Measurements from ENCODE around the gene CHST9.
"Not testable (repeated sequence)": the region's sequence is repeated elsewhere in the genome, so short reads cannot be mapped to it uniquely, and the experiment has no call there.

Gene CHST9

DNA sequence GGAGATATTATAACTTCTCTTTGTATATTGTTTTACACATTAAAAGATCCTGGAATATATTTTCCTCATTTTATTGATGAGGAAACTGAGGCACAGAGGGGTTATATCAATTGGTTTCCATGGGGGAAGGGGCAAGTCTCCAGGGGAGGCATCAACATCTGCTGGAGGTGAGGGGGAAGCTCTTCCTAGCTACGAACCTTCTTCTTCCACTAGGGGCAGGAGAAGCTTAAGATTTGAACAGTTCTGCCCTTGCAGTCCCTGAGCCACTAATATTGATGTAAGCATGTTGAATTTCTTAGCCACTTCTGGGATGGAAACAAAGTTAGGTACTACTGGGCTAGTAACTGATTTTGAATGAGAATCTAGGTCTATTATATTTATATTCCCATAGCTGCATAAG lies 179.5 kb downstream of the CHST9 start:
- DNase-seq (ENCODE audit: low read depth in 2 of 2), result no peak

DNA sequence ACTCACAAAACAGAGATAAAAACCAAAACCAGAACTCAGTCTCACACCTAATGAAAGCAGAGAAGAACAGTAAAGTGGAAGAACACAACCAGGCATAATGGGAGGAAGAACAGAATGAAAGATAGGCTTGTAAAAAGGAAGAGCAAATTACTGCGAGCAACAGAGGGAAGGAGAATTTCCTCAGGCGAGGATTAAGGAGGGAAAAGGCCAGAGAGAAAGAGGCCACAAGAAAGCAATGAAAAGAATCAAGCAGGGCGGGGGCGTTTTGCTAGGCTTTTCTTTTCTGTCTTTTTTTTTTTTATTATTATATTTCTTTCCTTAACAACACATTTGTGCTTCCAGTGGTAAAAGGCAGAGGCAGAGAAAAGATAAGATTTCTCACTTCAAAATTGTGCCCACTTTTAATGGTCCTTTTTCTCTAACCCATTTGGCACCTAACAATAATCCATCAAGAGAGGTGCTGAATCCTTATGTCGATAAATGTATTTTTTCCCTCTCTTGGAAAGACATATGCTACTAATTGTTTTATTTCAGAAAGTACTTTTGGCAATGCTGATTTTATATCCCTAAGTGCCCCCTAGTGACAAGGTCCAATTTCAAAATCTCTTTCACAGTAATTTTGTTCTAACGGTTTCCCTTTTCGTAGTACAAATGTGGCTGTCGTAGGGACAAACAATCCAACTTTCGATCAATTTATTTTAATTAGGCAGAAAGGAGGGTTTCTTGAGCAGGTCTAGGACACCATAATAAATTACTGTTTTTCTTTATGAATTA lies 180.9 kb downstream of the CHST9 start:
- no peak for DNase-seq (ENCODE audit: low read depth in 2 of 2)

DNA sequence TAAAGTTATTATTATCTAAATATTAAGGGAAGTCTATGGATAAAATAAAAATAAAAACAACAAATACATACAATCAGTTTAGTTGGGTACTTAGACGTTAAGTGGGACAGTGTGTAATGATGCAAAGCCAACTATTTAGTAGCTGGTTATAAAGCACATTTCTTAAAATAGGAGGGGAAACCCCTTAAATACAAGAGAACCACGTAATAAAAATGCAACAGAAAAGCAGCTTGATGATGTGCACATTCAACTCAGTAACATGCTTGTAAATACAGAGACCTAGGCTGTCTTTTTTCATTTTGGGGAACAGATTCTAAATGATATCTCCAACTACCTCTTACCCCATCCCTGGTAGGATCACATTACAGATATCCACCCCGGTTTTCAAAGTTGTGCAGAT lies 185.3 kb downstream of the CHST9 start:
- DNase-seq (ENCODE audit: low read depth in 2 of 2), result no peak

DNA sequence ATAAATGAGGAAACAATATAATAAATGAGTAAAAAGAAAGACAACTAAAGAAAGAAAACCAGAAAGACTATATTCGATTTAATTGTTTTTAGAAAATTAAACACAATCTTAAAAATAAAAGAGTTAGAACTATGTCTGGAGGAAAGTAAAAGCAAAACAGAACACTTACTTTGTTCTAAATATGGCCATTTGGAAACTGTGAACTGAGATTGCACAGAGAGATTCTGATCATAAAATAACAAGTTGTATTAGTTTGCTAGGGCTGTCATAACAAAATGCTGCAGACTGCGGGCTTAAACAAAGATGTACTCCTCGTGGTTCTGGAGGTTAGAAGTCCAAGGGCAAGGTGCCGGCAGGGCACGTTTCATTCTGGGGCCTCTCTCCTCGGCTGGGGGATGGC lies 191.5 kb downstream of the CHST9 start:
- no peak for DNase-seq (ENCODE audit: low read depth in 2 of 2)

DNA sequence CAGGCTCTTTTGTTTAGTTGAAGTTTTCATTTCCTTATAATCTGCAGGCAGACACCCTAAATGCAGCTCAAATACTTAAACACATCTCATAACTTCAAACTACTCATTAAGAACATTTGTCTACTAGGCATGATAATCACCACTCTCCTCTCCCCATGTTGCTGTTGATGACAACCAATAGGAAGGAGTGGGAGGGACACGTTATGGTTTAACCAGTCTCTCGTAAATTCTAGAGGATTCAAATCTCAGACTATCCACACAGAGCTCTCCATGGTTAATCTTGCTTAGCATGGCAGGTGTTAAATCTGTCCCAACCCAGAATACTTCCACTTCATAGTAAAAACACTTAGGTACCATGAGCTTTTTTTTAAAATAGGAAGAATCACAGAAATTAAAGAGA lies 192.2 kb downstream of the CHST9 start:
- no peak for DNase-seq (ENCODE audit: low read depth in 2 of 2)

DNA sequence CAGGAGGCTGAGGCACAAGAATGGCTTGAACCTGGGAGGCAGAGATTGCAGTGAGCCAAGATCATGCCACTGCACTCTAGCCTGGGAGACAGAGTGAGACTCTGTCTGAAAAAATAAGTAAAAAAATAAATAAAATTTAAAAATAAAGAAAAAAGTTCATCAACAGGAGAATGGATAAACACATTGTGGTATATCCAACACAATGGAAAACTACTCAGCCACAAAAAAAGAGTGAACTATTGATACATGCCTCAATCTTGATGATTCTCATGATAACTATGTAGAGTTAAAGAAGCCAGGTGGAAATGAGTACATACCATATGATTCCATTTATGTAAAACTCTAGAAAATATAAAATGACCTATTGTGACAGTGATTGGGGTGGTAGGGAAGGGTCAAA lies 195.3 kb downstream of the CHST9 start:
- DNase-seq (ENCODE audit: low read depth in 2 of 2), result no peak

DNA sequence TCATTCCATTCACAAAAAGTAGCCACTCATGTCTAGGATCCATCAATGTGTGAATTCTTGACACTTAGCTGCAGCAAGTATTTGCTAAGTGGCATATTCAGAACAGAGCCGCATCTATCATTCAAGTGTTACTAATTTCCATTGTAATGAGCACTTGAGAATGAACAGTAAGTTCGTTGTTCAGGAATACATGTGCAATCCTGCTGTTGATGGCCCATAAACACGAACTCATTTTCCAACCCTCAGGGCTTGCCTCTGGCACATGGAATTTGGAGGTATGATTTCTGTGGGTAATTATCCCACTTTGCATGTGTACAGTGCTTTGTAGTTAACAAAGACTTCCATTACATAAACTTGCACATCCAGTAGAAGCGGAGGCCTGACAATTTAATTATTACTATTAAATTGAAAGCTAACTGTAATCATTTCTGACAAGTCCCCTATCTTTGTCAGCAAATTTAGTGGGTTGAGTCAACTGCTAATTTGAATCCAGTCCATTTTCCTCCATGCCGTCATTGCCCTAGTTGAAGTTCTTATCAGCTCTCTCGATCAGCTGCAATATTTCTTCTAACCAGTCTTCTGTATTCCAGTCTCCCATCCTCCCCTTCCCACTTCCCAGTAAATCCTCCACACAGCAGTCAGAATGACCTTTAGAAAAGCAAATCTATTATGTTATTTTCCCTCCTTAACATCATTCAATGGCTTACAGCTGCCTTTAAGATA lies 203.6 kb downstream of the CHST9 start:
- no peak for DNase-seq (ENCODE audit: low read depth in 2 of 2)

DNA sequence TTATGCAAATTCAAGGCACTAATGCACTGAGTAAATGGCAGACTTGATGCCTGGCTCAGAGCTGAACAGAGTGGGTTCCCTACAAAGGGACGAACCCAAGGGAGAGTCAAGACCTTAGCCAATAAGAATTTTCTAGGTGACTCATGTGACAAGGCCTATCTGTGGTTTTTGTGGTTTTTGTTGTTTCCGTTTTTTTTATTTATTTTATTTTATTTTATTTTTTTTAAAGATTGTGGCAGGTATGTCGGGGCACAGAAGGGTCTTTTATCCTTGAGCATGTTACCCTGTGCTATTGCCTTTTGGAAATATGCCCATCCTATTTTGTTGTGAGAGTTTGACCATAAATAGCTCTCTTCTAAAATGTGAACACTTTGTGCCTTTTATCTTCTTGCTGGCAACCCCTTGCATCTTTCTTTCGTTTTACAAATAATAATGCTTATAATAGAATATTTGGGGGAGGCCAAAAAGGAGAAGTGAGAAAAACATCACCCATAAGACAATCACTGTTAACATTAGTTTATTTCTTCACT lies 206.2 kb downstream of the CHST9 start:
- no peak for DNase-seq (ENCODE audit: low read depth in 2 of 2)

DNA sequence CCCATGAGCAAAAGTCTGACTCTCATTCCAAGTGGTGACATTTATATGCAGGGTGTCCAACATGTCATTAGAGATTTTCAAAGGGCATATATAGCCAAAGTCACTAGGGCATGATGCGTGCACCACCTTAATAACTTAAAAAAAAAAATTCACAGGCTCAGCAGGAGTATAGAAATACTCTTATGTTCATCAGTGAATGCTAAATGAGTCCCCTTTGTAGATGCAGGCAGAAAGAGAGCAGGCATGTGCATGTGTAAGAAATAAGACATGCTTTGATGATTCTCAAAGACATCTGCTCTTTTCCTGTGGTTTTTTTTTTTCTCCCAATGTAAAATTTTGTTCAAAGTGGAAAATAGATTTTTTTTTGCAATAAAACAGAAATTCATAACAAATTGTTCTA lies 207.3 kb downstream of the CHST9 start:
- no peak for DNase-seq (ENCODE audit: low read depth in 2 of 2)

DNA sequence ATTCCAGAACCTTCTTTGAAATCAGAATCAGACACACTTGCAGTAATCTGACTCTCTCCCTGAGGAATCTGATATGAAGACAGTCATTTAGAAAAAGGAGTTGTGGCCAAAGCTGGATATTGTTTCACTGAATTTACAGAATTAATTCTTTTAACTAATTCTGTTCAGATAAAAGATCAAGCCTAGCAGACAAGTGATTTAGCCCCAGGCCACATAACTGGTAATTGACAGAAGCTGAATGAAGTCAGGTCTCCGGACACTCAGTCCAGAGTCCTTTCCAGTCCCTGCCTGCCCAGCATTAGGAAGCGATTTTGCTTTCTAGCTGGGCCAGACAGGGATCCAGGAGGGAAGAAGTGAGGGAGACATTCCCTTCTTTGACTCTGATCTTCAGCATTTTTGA lies 208.9 kb downstream of the CHST9 start:
- DNase-seq (ENCODE audit: low read depth in 2 of 2), result no peak

DNA sequence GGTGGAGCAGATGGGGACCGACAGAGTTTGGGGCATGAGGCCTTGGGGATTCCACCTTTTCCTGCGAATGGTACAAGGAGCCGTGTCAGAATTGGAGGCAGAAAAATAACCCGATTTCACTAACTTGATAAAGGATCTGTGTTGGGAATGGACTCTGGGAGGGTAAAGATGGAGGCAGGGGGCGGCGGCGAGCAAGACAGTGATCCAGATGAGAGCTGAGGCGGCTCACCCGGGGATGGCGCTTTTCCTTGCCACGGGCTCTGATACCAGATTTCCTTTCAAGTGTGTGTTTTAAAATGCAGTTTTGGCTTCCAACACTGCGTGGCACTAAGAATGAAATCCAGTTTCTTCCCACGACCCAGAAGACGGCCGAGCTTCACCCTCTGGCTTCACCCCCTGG lies 212.6 kb downstream of the CHST9 start:
- not testable (repeated sequence) for DNase-seq (ENCODE audit: low read depth in 2 of 2)

DNA sequence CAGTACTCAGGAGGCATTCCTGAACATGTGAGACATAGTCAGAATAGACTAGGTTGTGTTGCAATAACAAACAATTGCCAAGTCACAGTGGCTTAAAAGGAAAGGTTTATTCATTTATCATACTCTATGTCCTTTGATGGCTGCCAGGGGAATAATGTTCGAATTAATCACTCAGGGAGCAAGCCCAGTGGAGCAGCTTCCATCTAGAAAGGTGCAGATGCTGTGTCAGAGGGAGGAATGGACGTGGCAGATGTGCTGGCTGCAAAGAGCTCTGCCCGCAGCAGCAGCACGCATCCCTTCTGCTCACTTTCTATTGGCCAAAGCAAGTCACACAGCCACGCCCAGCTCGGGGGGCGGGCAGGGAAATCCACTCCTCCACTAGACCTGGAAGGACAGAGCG lies 213.7 kb downstream of the CHST9 start:
- no peak for DNase-seq (ENCODE audit: low read depth in 2 of 2)

DNA sequence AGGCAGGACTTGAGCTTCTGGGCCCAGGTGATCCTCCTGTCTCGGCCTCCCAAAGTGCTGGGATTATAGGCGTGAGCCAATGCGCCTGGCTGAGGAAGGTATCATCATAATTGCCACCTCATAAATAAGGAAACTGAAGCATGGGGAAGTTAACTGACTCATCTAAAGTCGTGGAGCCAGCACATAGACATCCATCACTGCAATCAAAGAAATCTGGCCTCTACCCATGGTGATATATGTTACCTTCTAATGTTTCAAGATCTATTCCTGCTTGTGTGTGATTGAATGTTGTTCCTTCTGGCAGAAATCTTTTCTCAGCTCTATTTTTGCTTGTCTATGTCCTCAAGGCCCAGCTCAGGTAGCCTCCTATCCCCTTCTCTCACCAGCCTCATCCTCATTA lies 214.5 kb downstream of the CHST9 start:
- DNase-seq (ENCODE audit: low read depth in 2 of 2), result no peak

DNA sequence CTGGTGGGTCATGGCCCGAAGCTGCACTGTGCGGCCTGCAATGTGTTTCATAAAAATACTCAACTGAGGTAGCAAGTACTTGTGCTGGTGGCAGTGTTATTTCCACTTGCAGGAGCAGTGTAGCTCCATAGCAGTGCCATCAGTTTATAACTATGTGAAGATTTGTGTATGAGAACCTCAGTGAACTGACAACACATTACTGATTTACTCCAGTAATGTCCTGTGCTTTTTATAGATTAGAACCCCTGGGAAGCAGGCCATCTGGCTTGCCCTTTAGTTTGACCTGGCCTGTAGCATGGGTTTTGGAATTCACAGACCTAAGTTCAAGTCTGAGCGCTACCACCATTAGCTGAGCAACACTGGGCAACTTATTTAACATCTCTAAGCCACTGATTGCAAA lies 219.9 kb downstream of the CHST9 start:
- DNase-seq (ENCODE audit: low read depth in 2 of 2), result no peak

DNA sequence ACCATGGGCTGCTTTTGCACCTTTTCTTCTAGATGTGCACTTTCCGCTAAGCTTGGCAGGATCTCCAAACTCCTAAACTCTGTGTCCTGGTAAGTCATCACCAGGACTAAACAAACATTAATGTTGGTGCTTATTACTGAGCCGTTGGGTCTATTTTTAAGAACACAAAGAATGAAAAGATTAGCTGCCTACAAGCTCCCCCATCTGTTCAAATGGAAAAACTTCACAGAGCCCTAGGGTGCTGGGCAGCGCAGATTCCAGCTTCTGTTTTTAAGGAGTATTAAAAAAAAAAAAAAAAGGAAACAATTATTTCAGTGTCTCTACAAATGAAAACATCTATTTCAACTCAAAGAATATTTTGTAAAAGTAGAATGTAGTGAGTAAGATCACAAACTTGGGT lies 221.8 kb downstream of the CHST9 start:
- DNase-seq (ENCODE audit: low read depth in 2 of 2), result no peak

DNA sequence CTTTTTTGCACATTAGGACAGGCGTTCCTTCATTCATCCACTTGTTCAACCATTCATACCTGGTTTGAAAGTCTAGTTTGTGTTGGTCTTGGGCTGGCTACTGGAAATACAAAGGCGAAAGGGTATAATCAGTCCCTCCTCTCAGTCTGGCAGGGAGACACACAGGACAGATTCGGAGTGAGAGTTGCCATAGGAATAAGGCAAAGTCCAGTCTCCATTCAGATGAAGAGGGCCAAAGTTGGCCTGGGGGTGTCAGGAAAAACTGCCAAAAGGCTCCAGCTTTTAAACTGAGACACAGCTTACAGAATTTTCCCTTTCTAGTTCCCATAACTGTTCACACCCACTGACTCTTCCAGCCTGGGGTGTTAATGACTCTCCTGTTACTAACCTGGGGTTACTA lies 223.3 kb downstream of the CHST9 start:
- no peak for DNase-seq (ENCODE audit: low read depth in 2 of 2)

DNA sequence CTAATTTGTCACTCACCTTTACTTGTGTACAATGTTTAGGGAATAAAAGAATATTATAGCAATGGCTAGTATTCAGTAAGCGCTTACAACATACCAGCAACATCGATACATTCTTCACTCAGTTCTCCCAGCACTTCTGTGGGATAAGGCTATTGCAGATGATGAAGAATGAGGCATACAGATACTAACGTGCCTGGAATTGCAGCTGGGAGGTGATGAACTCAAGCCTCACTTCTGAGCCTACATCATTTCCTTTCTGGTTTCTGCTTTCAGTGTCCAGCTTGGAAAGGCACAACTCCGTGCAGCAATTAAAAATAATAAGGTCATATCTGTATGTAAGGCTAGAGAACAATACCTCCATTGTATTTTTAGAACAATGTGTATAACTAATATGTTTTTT lies 224.2 kb downstream of the CHST9 start:
- DNase-seq (ENCODE audit: low read depth in 2 of 2), result no peak

DNA sequence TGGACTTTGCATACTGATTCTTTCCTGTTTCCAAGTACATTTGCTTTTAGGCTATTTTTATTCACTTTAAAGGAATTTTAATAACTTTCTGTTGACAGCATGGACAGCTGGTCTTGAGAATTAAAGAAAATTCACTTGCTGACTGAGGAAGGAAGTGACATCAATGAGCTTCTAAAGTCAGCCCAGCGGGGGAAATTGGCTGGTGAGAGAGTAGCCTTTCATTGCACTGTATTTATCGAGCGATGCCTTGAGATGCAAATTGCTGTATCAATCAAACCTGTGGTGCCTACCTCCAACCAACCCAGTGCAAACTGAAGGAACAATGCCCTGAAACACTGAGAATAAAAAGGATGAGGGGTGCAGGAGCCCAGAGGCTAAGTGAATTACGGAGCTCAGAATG lies 228.2 kb downstream of the CHST9 start:
- no peak for DNase-seq (ENCODE audit: low read depth in 2 of 2)

DNA sequence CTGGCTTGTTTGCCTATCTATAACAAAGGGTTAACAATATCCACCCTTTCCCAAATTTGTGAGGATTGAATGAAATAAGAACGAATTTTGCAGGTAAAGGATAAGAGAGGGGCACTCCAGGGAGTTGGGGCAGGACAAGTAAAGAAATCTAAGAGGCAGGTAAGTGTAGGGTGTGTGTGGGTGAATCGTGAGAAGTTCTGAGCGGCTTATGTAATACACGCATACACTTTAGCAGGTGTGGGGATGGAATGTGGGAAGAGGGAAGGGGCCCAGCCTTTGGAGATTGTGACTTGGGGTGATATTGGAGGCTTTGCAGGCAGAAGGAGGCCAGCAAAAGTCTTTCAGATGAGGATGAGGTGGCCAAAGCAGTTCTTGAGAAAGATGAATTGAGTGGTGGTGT lies 236.4 kb downstream of the CHST9 start:
- no peak for DNase-seq (ENCODE audit: low read depth in 2 of 2)

DNA sequence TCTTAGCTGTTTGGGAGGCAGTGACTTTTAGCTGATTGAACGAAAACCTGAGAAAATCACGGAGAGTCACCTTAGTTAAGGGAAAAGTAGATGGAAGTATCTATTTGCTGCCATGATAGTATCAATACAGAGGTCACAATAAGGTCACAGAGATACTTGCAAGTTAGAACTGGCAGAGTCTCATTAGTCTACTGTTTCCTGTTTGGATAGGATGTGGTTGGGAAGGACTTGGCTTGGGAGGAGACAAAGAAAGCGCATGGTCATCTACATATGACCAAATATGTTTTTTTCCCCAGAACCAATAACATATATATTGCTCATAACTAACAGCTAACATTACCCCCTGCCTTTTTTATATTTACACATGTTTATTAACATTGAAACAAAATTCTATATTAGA lies 241.2 kb downstream of the CHST9 start:
- no peak for DNase-seq (ENCODE audit: low read depth in 2 of 2)

DNA sequence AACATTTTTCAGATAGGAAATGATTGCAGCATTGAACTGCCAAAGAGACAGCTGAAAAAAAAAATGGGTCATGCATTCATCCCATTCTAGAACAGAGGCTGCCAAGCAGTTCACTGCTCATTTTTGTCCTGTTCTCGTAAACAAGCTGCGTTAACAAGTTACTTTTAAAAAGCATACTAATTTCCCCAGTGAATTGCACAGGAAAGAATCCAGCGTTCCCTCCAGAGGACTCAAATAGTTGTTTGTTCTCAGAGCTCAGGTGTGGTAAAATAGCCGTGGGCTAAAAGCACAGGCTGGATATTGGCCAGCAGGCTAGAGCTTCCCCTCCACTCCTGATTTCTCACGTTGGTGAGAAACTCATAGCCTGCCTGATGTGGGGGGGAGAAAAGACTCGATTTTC lies 243.5 kb downstream of the CHST9 start:
- DNase-seq (ENCODE audit: low read depth in 2 of 2), result no peak

DNA sequence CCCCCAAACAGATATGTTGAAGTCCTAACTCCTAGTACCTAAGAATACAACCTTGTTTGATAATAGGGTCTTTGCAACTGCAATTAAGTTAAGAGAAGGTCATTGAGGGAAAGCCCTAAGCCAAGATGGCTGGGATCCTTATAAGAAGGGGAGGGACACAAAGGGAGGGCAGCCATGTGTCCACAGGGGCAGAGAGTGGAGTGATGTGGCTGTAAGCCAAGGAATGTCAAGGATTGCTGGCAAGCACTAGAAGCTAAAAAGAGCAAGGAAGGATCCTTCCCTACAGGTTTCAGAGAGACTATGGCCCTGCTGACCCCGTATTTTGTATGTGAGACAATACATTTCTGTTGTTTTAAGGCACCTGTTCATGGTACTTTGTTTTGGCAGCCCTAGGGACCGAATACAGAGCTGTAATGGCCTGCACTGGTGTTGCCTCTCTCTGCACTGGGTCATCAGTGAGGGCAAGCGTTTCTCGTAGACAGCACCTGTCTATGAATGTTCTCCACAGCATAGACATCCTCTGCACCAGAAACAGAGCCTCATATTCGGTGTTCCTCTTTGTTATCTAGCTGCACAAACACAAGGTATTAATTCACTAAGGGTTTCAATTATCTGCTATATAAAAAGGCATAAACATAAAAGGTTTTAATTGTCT lies 244.2 kb downstream of the CHST9 start:
- no peak for DNase-seq (ENCODE audit: low read depth in 2 of 2)

DNA sequence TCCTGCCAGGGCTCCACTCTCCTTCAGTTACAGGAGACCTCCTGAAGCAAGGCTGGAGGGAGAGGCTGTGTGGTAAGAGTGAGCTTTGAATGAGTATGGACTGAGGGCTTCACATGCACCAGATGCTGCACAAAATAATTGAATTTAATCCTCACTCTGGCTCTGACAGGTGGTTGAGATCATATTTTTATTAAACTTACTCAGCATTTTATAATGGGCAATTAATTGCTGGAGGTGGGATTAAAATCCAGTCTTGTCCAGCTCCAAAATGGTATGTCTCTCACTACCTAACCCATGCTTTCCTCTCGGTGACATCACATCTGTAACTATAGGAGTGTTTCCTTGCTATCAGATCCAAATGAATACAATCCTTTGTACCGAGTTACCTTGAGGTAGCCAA lies 253.4 kb downstream of the CHST9 start:
- no peak for DNase-seq (ENCODE audit: low read depth in 2 of 2)

Data from stimulated activated CD8-positive, alpha-beta memory T cell treated with anti-CD3 and anti-CD28 coated beads, Interleukin-2, amount 100 ng/mL, for 48 hours (primary cell).